ENCODE results near the gene DUSP9. TPM values are rescaled to one million over a fixed set of nuclear protein-coding genes. Genes with fewer than 3 reads are reported as not detected.

DUSP9 gene
- total RNA-seq, 2 donors from 2014 or later: 3.5 TPM; not detected in 1

GRCh38 chrX:153621949-153622598, 24.9 kb upstream of the DUSP9 start:
- H3K9me3 ChIP-seq: no peaks in the 10 kb centered on the region
- no peaks in the 10 kb centered on the region for H3K4me1 ChIP-seq (replicated peaks)
- 87% methylated on average over 27 of the region's 27 CpGs for WGBS
- no peak overlapping the region for H3K27ac ChIP-seq
- DNase-seq (ENCODE audit: low spot score): no peak
- TF ChIP-seq CTCF (IDR thresholded peaks at IDR 0.05): no peak
- TF ChIP-seq POLR2AphosphoS5 (IDR thresholded peaks at IDR 0.05): no peak
- no peak for TF ChIP-seq POLR2A (IDR thresholded peaks at IDR 0.05)
- H3K36me3 ChIP-seq: no peaks in the 10 kb centered on the region
- intact Hi-C loops (cut with DNase I): no loop called here
- no peak overlapping the region for H3K4me3 ChIP-seq
- H3K27me3 ChIP-seq (replicated peaks; ENCODE audit: insufficient read depth): no peaks in the 10 kb centered on the region

GRCh38 chrX:153622661-153623309, 24.2 kb upstream of the DUSP9 start:
- 74% methylated on average over 14 of the region's 17 CpGs for WGBS
- no peak for DNase-seq (ENCODE audit: low spot score)
- Histone ChIP-seq H3K4me3 (no peak overlapping the region), H3K4me1 (replicated peaks) (no peaks in the 10 kb centered on the region), H3K27me3 (replicated peaks; ENCODE audit: insufficient read depth) (no peaks in the 10 kb centered on the region), H3K27ac (no peak overlapping the region), H3K36me3 (no peaks in the 10 kb centered on the region), H3K9me3 (no peaks in the 10 kb centered on the region)
- intact Hi-C loops (cut with DNase I): no loop called here
- TF ChIP-seq POLR2AphosphoS5 (IDR thresholded peaks at IDR 0.05) (no peak), CTCF (IDR thresholded peaks at IDR 0.05) (no peak), POLR2A (IDR thresholded peaks at IDR 0.05) (no peak)

- intact Hi-C loops (cut with DNase I): no loop called here
- no peak overlapping the region for H3K4me3 ChIP-seq
- WGBS: 73% methylated on average over 11 of the region's 16 CpGs
- DNase-seq (ENCODE audit: low spot score): no peak
- H3K36me3 ChIP-seq: no peaks in the 10 kb centered on the region
- H3K27me3 ChIP-seq (replicated peaks; ENCODE audit: insufficient read depth): no peaks in the 10 kb centered on the region
- TF ChIP-seq POLR2AphosphoS5 (IDR thresholded peaks at IDR 0.05): no peak
- TF ChIP-seq POLR2A (IDR thresholded peaks at IDR 0.05): no peak
- no peak for TF ChIP-seq CTCF (IDR thresholded peaks at IDR 0.05)
- H3K27ac ChIP-seq: no peak overlapping the region
- no peaks in the 10 kb centered on the region for H3K4me1 ChIP-seq (replicated peaks)
- no peaks in the 10 kb centered on the region for H3K9me3 ChIP-seq
Observed at GRCh38 chrX:153623310-153624029, 23.5 kb upstream of the DUSP9 start.

DNA sequence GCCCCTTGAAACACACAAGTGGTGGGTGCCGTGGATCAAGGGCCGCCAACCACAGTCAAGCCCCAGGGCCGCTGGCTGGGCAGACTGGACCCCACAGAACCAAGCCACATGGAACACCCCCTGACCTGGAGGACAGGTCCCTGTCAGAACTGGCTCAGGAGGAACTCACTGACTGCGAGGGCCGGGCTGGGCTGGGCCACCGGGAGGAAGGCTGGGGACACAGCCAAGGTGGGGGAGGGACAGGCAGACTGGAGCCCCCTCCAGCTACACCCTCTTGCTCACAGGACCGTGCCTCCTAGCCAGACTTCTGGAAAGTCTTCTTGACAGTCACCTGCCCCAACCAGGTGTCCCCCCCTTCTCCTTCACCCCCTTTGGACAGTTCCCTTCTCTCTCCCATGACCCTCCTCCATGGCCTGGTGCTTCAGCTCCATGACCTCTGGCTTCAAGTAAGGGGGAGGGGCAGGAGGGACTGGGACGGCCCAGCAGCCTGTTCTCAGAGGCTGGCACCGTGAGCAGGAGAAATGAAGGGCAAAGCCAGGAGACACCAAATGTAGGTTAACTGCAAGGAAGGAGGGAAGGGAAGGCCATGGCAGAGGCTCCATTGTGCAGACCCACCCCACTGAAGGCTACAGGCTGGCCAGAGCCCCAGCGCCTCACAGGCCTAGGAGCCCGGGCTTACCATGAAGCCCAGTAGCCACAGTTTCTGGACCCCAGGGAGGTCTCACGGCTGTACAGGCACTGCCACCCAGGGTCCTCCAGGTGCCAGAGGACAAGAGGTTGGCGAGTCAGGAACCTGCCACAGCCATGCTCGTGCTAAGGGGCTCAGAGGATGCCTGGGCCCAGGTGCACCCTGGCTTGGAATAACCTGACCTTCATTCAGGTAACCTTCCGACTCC, 22.6 kb upstream of the DUSP9 start:
- no peaks in the 10 kb centered on the region for H3K27me3 ChIP-seq (replicated peaks; ENCODE audit: insufficient read depth)
- DNase-seq (ENCODE audit: low spot score): no peak
- no peak for TF ChIP-seq POLR2A (IDR thresholded peaks at IDR 0.05)
- TF ChIP-seq CTCF (IDR thresholded peaks at IDR 0.05): no peak
- TF ChIP-seq POLR2AphosphoS5 (IDR thresholded peaks at IDR 0.05): no peak
- no peaks in the 10 kb centered on the region for H3K9me3 ChIP-seq
- no peaks in the 10 kb centered on the region for H3K36me3 ChIP-seq
- H3K4me1 ChIP-seq (replicated peaks): no peaks in the 10 kb centered on the region
- H3K27ac ChIP-seq: no peak overlapping the region
- 81% methylated on average over 8 of the region's 15 CpGs for WGBS
- H3K4me3 ChIP-seq: no peak overlapping the region
- intact Hi-C loops (cut with DNase I): no loop called here

Data from prostate gland (tissue), 2 donors.